ENCODE results near the gene RP2.

DNA sequence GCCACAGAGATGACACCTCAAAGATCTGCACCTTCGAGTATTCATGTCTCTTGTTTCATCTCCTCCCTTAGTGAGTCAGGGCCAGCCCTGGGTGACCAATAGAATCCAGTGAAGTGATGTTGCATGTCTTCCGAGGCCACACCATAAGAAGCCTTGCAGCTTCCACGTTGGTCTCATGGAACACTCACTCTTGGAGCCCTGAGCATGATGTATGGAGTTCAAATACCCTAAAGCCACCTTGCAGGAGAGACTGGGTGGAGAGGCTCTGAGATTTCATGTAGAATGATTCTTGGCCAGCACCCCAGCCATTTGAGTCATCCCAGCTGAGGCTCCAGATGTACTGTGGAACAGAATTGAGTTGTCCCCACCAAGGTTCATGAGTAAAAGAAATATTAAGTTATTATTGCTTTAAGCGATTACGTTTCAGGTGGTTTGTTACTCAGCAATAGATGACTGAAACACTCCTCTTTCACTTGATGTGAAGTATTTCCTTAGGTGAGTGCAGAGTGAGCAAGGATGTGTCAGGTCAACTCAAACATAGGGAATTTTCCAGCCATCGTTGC lies 5.0 kb upstream of the RP2 start:
- no peak for TF ChIP-seq POLR2AphosphoS5 (IDR thresholded peaks at IDR 0.05)
- TF ChIP-seq POLR2A (IDR thresholded peaks at IDR 0.05) = no peak
- no peak for TF ChIP-seq EP300 (IDR thresholded peaks at IDR 0.05)
- TF ChIP-seq, protein P1, sequence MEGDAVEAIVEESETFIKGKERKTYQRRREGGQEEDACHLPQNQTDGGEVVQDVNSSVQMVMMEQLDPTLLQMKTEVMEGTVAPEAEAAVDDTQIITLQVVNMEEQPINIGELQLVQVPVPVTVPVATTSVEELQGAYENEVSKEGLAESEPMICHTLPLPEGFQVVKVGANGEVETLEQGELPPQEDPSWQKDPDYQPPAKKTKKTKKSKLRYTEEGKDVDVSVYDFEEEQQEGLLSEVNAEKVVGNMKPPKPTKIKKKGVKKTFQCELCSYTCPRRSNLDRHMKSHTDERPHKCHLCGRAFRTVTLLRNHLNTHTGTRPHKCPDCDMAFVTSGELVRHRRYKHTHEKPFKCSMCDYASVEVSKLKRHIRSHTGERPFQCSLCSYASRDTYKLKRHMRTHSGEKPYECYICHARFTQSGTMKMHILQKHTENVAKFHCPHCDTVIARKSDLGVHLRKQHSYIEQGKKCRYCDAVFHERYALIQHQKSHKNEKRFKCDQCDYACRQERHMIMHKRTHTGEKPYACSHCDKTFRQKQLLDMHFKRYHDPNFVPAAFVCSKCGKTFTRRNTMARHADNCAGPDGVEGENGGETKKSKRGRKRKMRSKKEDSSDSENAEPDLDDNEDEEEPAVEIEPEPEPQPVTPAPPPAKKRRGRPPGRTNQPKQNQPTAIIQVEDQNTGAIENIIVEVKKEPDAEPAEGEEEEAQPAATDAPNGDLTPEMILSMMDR (IDR thresholded peaks at IDR 0.05) = no peak
